IMR-90 (cell line): ENCODE data around the gene SDC3. TPM values are rescaled to one million over a fixed set of nuclear protein-coding genes. Genes with fewer than 3 reads are reported as not detected.

ENCODE experiments used
- ATAC-seq: fragments of 200-7000 bp; cut with Tn5 transposase; 2 replicates; pipeline ENCODE4 v1.9.1; 2020; ENCODE audit warnings: low read depth, mild to moderate bottlenecking, moderate library complexity
- BruUV-seq: library from RNA; stranded (reverse); fragments of 400-500 nt; replicated peaks from 2 replicates; lab custom pipeline; 2021; lab: Mats Ljungman, UMichigan
- CTCF ChIA-PET: fragments of 300-600 bp; formaldehyde crosslinking; extraction: SDS; loops from one replicate; lab custom pipeline; 2021; ENCODE audit warnings: antibody characterized with exemption; lab: Yijun Ruan, JAX
- POLR2A ChIA-PET: fragments of 300-600 bp; sonication (Branson Sonifier 250); formaldehyde crosslinking; loops from one replicate; lab custom pipeline; 2022; ENCODE audit warnings: antibody characterized with exemption; ENCODE audit not compliant: unreplicated experiment; lab: Charles Lee
- DNase-seq: peaks from one replicate; pipeline ENCODE4 v3.0.0; 2013
- H2AFZ ChIP-seq: replicated peaks from 2 replicates; pipeline ENCODE3; 2013; ENCODE audit warnings: low read length, mild to moderate bottlenecking; ENCODE audit not compliant: poor library complexity
- H2AK5ac ChIP-seq: 2 replicates; pipeline ENCODE4 v1.6.1; 2013; ENCODE audit warnings: low read depth, low read length, inconsistent platforms
- H2AK9ac ChIP-seq: replicated peaks from 2 replicates; pipeline ENCODE3; 2013; ENCODE audit warnings: mild to moderate bottlenecking, low read depth, low read length, moderate library complexity; ENCODE audit not compliant: poor library complexity
- H2BK120ac ChIP-seq: 2 replicates; pipeline ENCODE4 v1.6.1; 2013; ENCODE audit warnings: low read depth, low read length, inconsistent platforms
- H2BK15ac ChIP-seq: 3 replicates; pipeline ENCODE4 v1.6.1; 2013; ENCODE audit warnings: low read depth, low read length, inconsistent platforms
- H2BK20ac ChIP-seq: 2 replicates; pipeline ENCODE4 v1.6.1; 2013; ENCODE audit warnings: low read depth, mild to moderate bottlenecking, inconsistent platforms, low read length, moderate library complexity
- H2BK5ac ChIP-seq: 2 replicates; pipeline ENCODE4 v1.6.1; 2013; ENCODE audit warnings: mild to moderate bottlenecking, low read depth, low read length, inconsistent platforms; ENCODE audit not compliant: poor library complexity, severe bottlenecking
- H3K14ac ChIP-seq: replicated peaks from 2 replicates; pipeline ENCODE4 v1.6.1; 2013; ENCODE audit warnings: low read depth, low read length, inconsistent platforms
- H3K18ac ChIP-seq: 2 replicates; pipeline ENCODE4 v1.6.1; 2013; ENCODE audit warnings: low read depth, low read length, control low read depth
- H3K23ac ChIP-seq: 2 replicates; pipeline ENCODE4 v1.6.1; 2013; ENCODE audit warnings: low read depth, low read length, inconsistent platforms
- H3K27ac ChIP-seq: 2 replicates; pipeline ENCODE4 v1.5.1; 2013; ENCODE audit warnings: mild to moderate bottlenecking, control low read depth, low read length; ENCODE audit not compliant: insufficient read depth
- H3K27me3 ChIP-seq: 2 replicates; pipeline ENCODE4 v1.6.1; 2013; ENCODE audit warnings: low read length; ENCODE audit not compliant: control insufficient read depth, insufficient read depth
- H3K36me3 ChIP-seq: 2 replicates; pipeline ENCODE4 v1.6.1; 2013; ENCODE audit warnings: low read length, mixed read lengths; ENCODE audit not compliant: control insufficient read depth, insufficient read depth
- H3K4ac ChIP-seq: 2 replicates; pipeline ENCODE4 v1.6.1; 2013; ENCODE audit warnings: low read depth, low read length, inconsistent platforms
- H3K4me1 ChIP-seq: 2 replicates; pipeline ENCODE4 v1.6.1; 2013; ENCODE audit warnings: low read length, mixed read lengths; ENCODE audit not compliant: control insufficient read depth, insufficient read depth
- H3K4me2 ChIP-seq: 2 replicates; pipeline ENCODE4 v1.6.1; 2013; ENCODE audit warnings: low read depth, mild to moderate bottlenecking, control low read depth, low read length, moderate library complexity
- H3K4me3 ChIP-seq: 2 replicates; pipeline ENCODE4 v1.5.1; 2013; ENCODE audit warnings: low read depth, mild to moderate bottlenecking, control low read depth, low read length, moderate library complexity; ENCODE audit not compliant: insufficient read depth
- H3K56ac ChIP-seq: 2 replicates; pipeline ENCODE4 v1.6.1; 2013; ENCODE audit warnings: low read length, inconsistent platforms; ENCODE audit not compliant: insufficient read depth; ENCODE audit errors: extremely low read depth
- H3K79me1 ChIP-seq, 2 experiments: 2 replicates each; pipeline ENCODE4 v1.6.1; 2013; ENCODE audit warnings: low read length in 2 of 2, inconsistent platforms in 1 of 2, low read depth in 1 of 2
- H3K9ac ChIP-seq: 2 replicates; pipeline ENCODE4 v1.6.1; 2013; ENCODE audit warnings: low read depth, low read length, control low read depth
- H3K9me1 ChIP-seq: 2 replicates; pipeline ENCODE4 v1.6.1; 2013; ENCODE audit warnings: low read length, inconsistent platforms; ENCODE audit not compliant: insufficient read depth
- H3K9me3 ChIP-seq: 2 replicates; pipeline ENCODE4 v1.6.1; 2013; ENCODE audit warnings: low read length; ENCODE audit not compliant: control insufficient read depth, insufficient read depth
- H4K20me1 ChIP-seq: 2 replicates; pipeline ENCODE4 v1.6.1; 2013; ENCODE audit warnings: low read length, inconsistent platforms; ENCODE audit not compliant: insufficient read depth
- H4K5ac ChIP-seq: 2 replicates; pipeline ENCODE4 v1.6.1; 2013; ENCODE audit warnings: mild to moderate bottlenecking, low read depth, low read length, control low read depth
- H4K8ac ChIP-seq, 2 experiments: 2 replicates each; pipeline ENCODE4 v1.6.1; 2013; ENCODE audit warnings: low read depth in 2 of 2, low read length in 2 of 2, control low read depth in 1 of 2, inconsistent platforms in 1 of 2
- H4K91ac ChIP-seq: 2 replicates; pipeline ENCODE4 v1.6.1; 2013; ENCODE audit warnings: low read depth, low read length, inconsistent platforms; ENCODE audit not compliant: insufficient read depth
- BHLHE40 ChIP-seq: fragments of 150-350 bp; IDR thresholded peaks from 2 replicates; pipeline ENCODE4 v1.6.1; 2016; ENCODE audit warnings: mild to moderate bottlenecking, low read depth, low read length
- CHD1 ChIP-seq: IDR thresholded peaks from 2 replicates; pipeline ENCODE4 v1.6.1; 2012; ENCODE audit warnings: low read depth, low read length, improper control_type of control experiment
- FOS ChIP-seq: fragments of 150-350 bp; IDR thresholded peaks from 2 replicates; pipeline ENCODE4 v1.6.1; 2016; ENCODE audit warnings: low read depth, low read length
- MXI1 ChIP-seq: IDR thresholded peaks from 2 replicates; pipeline ENCODE4 v1.6.1; 2012; ENCODE audit warnings: low read depth, mild to moderate bottlenecking, low read length, moderate library complexity, borderline replicate concordance
- POLR2A ChIP-seq: IDR thresholded peaks from 2 replicates; pipeline ENCODE4 v1.6.1; 2012; ENCODE audit warnings: mild to moderate bottlenecking, low read depth, low read length
- RCOR1 ChIP-seq: IDR thresholded peaks from 2 replicates; pipeline ENCODE4 v1.6.1; 2012; ENCODE audit warnings: mild to moderate bottlenecking, low read length, improper control_type of control experiment; ENCODE audit not compliant: insufficient replicate concordance
- SMC3 ChIP-seq: fragments of 150-350 bp; IDR thresholded peaks from 2 replicates; pipeline ENCODE4 v1.6.1; 2016; ENCODE audit warnings: low read depth, mild to moderate bottlenecking, antibody characterized with exemption, low read length, moderate library complexity
- WGBS, 2 experiments: methylation state at CpG; one replicate each; pipeline versions ENCODE4 v1.1.5 to v1.1.7; 2013; ENCODE audit warnings: missing lambda C conversion rate in 2 of 2; ENCODE audit not compliant: insufficient read length in 1 of 2; ENCODE audit errors: extremely low coverage in 2 of 2; 5-methylcytosine and 5-hydroxymethylcytosine counted together
- dilution Hi-C: fragments of 300-500 bp; cut with HindIII; formaldehyde crosslinking; loops from one replicate; pipeline ENCODE4 v1.14.3; 2018; ENCODE audit warnings: low sequenced_read_pairs; ENCODE audit not compliant: unreplicated experiment
- in situ Hi-C: fragments of 300-500 bp; cut with MboI; formaldehyde crosslinking; loops from 3 replicates; pipeline ENCODE4 v1.14.3; 2019; ENCODE audit warnings: low sequenced_read_pairs, inconsistent platforms, mixed read lengths
- intact Hi-C: fragments of 100-400 bp; cut with micrococcal nuclease; formaldehyde crosslinking; loops from 2 replicates; pipeline ENCODE4 v1.10.0; 2022
- polyA plus RNA-seq, 3 experiments: library from polyadenylated mRNA; depleted of rRNA; stranded (reverse); fragments of >200 nt; gene quantifications; 2 replicates each; pipeline ENCODE4 v1.2.3, GENCODE V29; 2012; ENCODE audit warnings: low replicate concordance in 1 of 3
- total RNA-seq: library from RNA; depleted of rRNA; stranded (reverse); fragments of >200 nt; gene quantifications from 2 replicates; pipeline ENCODE4 v1.2.3, GENCODE V29; 2012
- TF ChIP-seq, protein P1 (sequence below): conservative IDR thresholded peaks from 2 replicates; pipeline ENCODE4 v1.5.1; 2012; ENCODE audit warnings: mild to moderate bottlenecking, low read depth, low read length, improper control_type of control experiment
- TF ChIP-seq, protein P2 (sequence below): fragments of 150-350 bp; IDR thresholded peaks from 2 replicates; pipeline ENCODE4 v1.6.1; 2016; ENCODE audit warnings: low read depth, mild to moderate bottlenecking, low read length, moderate library complexity, borderline replicate concordance

Gene SDC3
- total and polyA plus RNA-seq, 2 of the 4 experiments (the other 2 are of a cell fraction), result 13.1 to 71.5 TPM

DNA sequence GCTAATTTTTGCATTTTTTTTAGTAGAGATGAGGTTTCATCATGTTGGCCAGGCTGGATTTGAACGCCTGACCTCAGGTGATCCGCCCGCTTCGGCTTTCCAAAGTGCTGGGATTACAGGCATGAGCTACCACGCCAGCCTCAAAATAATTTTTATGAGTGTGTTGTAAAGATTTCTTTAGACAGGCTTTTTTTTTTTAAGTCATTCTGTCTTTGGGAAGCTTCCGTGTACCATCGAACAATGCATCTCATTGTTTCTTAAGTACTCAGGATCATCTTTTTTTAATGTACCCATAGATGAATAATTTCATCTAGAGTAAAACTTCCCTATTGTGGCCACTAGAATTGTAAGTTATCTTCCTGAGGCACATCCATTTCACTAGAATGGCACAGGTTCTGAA lies 19.6 kb upstream of the SDC3 start:
- intact Hi-C loops (loop anchor here (5.0 kb wide), 1 partner anchor 146 kb away; no protein-coding TSS in a partner anchor), dilution Hi-C loops (no loop called here), in situ Hi-C loops (no loop called here)
- Histone ChIP-seq H3K9me3 (no peaks in the 10 kb centered on the region), H3K27me3 (no peaks in the 10 kb centered on the region), H4K5ac (no peak overlapping the region), H3K4ac (no peak overlapping the region), H4K91ac (no peak overlapping the region), H2AK5ac (no peak overlapping the region), H3K14ac (no peak overlapping the region), H4K20me1 (peaks cover 10% of the 10 kb centered on the region; the same call in 1 of the 2 replicates), H3K79me1 (peaks cover 2 to 3% of the 10 kb centered on the region in 2 experiments; a peak in 2 of 4 replicates), H2BK5ac (no peak overlapping the region), H2AFZ (no peak overlapping the region), H4K8ac (no peak overlapping the region), H3K18ac (no peak overlapping the region), H3K4me1 (no peaks in the 10 kb centered on the region; the same call in 1 of the 2 replicates), H2AK9ac (no peak overlapping the region), H3K36me3 (peaks cover 11% of the 10 kb centered on the region), H3K4me3 (no peak overlapping the region), H2BK20ac (no peak overlapping the region), H3K9me1 (peaks cover 6% of the 10 kb centered on the region), H2BK15ac (no peak overlapping the region), H3K27ac (no peak overlapping the region), H3K9ac (no peak overlapping the region), H3K23ac (no peak overlapping the region), H3K56ac (no peak overlapping the region), H2BK120ac (no peak overlapping the region), H3K4me2 (no peak overlapping the region)
- CTCF ChIA-PET, result interaction anchor here (0.8 to 1.5 kb wide), 3 partner anchors 126 to 146 kb away, joined by 3 to 7 read pairs (median 6); no protein-coding TSS in a partner anchor
- TF ChIP-seq FOS (no peak), MXI1 (no peak), POLR2A (no peak), RCOR1 (no peak), BHLHE40 (no peak), SMC3 (no peak), CHD1 (no peak)
- TF ChIP-seq, protein P1, sequence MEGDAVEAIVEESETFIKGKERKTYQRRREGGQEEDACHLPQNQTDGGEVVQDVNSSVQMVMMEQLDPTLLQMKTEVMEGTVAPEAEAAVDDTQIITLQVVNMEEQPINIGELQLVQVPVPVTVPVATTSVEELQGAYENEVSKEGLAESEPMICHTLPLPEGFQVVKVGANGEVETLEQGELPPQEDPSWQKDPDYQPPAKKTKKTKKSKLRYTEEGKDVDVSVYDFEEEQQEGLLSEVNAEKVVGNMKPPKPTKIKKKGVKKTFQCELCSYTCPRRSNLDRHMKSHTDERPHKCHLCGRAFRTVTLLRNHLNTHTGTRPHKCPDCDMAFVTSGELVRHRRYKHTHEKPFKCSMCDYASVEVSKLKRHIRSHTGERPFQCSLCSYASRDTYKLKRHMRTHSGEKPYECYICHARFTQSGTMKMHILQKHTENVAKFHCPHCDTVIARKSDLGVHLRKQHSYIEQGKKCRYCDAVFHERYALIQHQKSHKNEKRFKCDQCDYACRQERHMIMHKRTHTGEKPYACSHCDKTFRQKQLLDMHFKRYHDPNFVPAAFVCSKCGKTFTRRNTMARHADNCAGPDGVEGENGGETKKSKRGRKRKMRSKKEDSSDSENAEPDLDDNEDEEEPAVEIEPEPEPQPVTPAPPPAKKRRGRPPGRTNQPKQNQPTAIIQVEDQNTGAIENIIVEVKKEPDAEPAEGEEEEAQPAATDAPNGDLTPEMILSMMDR, result no peak
- TF ChIP-seq, protein P2, sequence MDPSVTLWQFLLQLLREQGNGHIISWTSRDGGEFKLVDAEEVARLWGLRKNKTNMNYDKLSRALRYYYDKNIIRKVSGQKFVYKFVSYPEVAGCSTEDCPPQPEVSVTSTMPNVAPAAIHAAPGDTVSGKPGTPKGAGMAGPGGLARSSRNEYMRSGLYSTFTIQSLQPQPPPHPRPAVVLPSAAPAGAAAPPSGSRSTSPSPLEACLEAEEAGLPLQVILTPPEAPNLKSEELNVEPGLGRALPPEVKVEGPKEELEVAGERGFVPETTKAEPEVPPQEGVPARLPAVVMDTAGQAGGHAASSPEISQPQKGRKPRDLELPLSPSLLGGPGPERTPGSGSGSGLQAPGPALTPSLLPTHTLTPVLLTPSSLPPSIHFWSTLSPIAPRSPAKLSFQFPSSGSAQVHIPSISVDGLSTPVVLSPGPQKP, result no peak
- POLR2A ChIA-PET, result no interaction called here
- WGBS, 2 experiments, result 93% methylated on average over 4 of the region's 7 CpGs; no CpG with 5 or more reads in 1 of the 2 experiments
- no peak for ATAC-seq
- DNase-seq, result no peak
- no TSS peak for BruUV-seq
